ENCODE results near the gene CBX3. TPM values are rescaled to one million over a fixed set of nuclear protein-coding genes. Genes with fewer than 3 reads are reported as not detected.
"Not testable (repeated sequence)": the region's sequence is repeated elsewhere in the genome, so short reads cannot be mapped to it uniquely, and the experiment has no call there.

Gene CBX3
- total RNA-seq (2014; rRNA removed; shearing (Covaris generic)), result 484 and 490 TPM in 2 replicates
- polyA plus RNA-seq (2015; cell fraction: cytosol; rRNA removed), result 329 and 389 TPM in 2 replicates
- 1,341 and 1,703 TPM in 2 replicates for polyA plus RNA-seq (2015; cell fraction: nucleus; rRNA removed)

GRCh38 chr7:26201247-26202018 is at the start of gene CBX3:
TSS of gene CBX3 (plus strand) at chr7:26201745. CDS start at chr7:26202999, 1,254 bp downstream.
- in situ Hi-C loops (cut with HindIII; ENCODE audit: low pct_unique_long_range_greater_than_20kb, low sequenced_read_pairs), result no loop called here
- DNase-seq (ENCODE audit: low read depth, low spot score), result peak; percentile 86

GRCh38 chr7:26151953-26152781 is 49.4 kb upstream of the CBX3 start, which contains the start of gene NFE2L3:
TSS of gene NFE2L3 (plus strand) at chr7:26152198. CDS start at chr7:26152499, 301 bp downstream.
- in situ Hi-C loops (cut with HindIII; ENCODE audit: low pct_unique_long_range_greater_than_20kb, low sequenced_read_pairs), result no loop called here
- DNase-seq (ENCODE audit: low read depth, low spot score), result peak; percentile 66

- in situ Hi-C loops (cut with HindIII; ENCODE audit: low pct_unique_long_range_greater_than_20kb, low sequenced_read_pairs); DNase-seq (ENCODE audit: low read depth, low spot score): not testable (repeated sequence)
Measured at GRCh38 chr7:26152782-26153240, 48.7 kb upstream of the CBX3 start.

- in situ Hi-C loops (cut with HindIII; ENCODE audit: low pct_unique_long_range_greater_than_20kb, low sequenced_read_pairs), result no loop called here
- DNase-seq (ENCODE audit: low read depth, low spot score), result no peak
Measured at GRCh38 chr7:26153241-26153822, 48.2 kb upstream of the CBX3 start.

GRCh38 chr7:26153823-26154783 is 47.4 kb upstream of the CBX3 start:
- no peak for DNase-seq (ENCODE audit: low read depth, low spot score)
- in situ Hi-C loops (cut with HindIII; ENCODE audit: low pct_unique_long_range_greater_than_20kb, low sequenced_read_pairs), result no loop called here

GRCh38 chr7:26155531-26156375 is 45.8 kb upstream of the CBX3 start:
- peak; percentile 42 for DNase-seq (ENCODE audit: low read depth, low spot score)
- in situ Hi-C loops (cut with HindIII; ENCODE audit: low pct_unique_long_range_greater_than_20kb, low sequenced_read_pairs), result no loop called here

- in situ Hi-C loops (cut with HindIII; ENCODE audit: low pct_unique_long_range_greater_than_20kb, low sequenced_read_pairs), result no loop called here
- peak; percentile 93 for DNase-seq (ENCODE audit: low read depth, low spot score)
Measured at GRCh38 chr7:26156451-26157420, 44.8 kb upstream of the CBX3 start.

GRCh38 chr7:26157520-26158105 is 43.9 kb upstream of the CBX3 start:
- in situ Hi-C loops (cut with HindIII; ENCODE audit: low pct_unique_long_range_greater_than_20kb, low sequenced_read_pairs), result no loop called here
- no peak for DNase-seq (ENCODE audit: low read depth, low spot score)

GRCh38 chr7:26159243-26159642 is 42.3 kb upstream of the CBX3 start:
- no peak for DNase-seq (ENCODE audit: low read depth, low spot score)
- in situ Hi-C loops (cut with HindIII; ENCODE audit: low pct_unique_long_range_greater_than_20kb, low sequenced_read_pairs), result no loop called here

GRCh38 chr7:26160896-26161295 is 40.6 kb upstream of the CBX3 start:
- in situ Hi-C loops (cut with HindIII; ENCODE audit: low pct_unique_long_range_greater_than_20kb, low sequenced_read_pairs), result no loop called here
- DNase-seq (ENCODE audit: low read depth, low spot score), result no peak

- in situ Hi-C loops (cut with HindIII; ENCODE audit: low pct_unique_long_range_greater_than_20kb, low sequenced_read_pairs), result no loop called here
- no peak for DNase-seq (ENCODE audit: low read depth, low spot score)
Measured at GRCh38 chr7:26162431-26162830, 39.1 kb upstream of the CBX3 start.

- DNase-seq (ENCODE audit: low read depth, low spot score); in situ Hi-C loops (cut with HindIII; ENCODE audit: low pct_unique_long_range_greater_than_20kb, low sequenced_read_pairs): not testable (repeated sequence)
Measured at GRCh38 chr7:26163804-26164203, 37.7 kb upstream of the CBX3 start.

- in situ Hi-C loops (cut with HindIII; ENCODE audit: low pct_unique_long_range_greater_than_20kb, low sequenced_read_pairs), result no loop called here
- no peak for DNase-seq (ENCODE audit: low read depth, low spot score)
Measured at GRCh38 chr7:26165950-26166683, 35.4 kb upstream of the CBX3 start.

GRCh38 chr7:26166684-26167266 is 34.8 kb upstream of the CBX3 start:
- peak; percentile 94 for DNase-seq (ENCODE audit: low read depth, low spot score)
- in situ Hi-C loops (cut with HindIII; ENCODE audit: low pct_unique_long_range_greater_than_20kb, low sequenced_read_pairs), result no loop called here

Data from SK-MEL-5 (cell line).